Central memory CD4-positive, alpha-beta T cell (primary cell): ENCODE results near the gene FRS3.

ENCODE experiments used
- DNase-seq: peaks from one replicate; pipeline ENCODE4 v3.0.0; 2022

The FRS3 gene

GRCh38 chr6:41740366-41741162 lies 39.1 kb downstream of the FRS3 start:
- DNase-seq, result no peak

GRCh38 chr6:41739041-41739440 lies 40.7 kb downstream of the FRS3 start:
- DNase-seq, result no peak

GRCh38 chr6:41737591-41738130 lies 42.0 kb downstream of the FRS3 start:
- no peak for DNase-seq

GRCh38 chr6:41736800-41737555 lies 42.7 kb downstream of the FRS3 start:
- DNase-seq, result no peak

- no peak for DNase-seq
Measured at GRCh38 chr6:41736186-41736733, 43.4 kb downstream of the FRS3 start.

GRCh38 chr6:41735427-41736185 lies 44.1 kb downstream of the FRS3 start, which contains the start of gene TFEB:
TFEB (minus strand) TSS chr6:41735608; CDS start chr6:41691213, 44,395 bp downstream.
- peak; percentile 91 for DNase-seq

- peak; percentile 62 for DNase-seq
Measured at GRCh38 chr6:41734666-41735426, 44.9 kb downstream of the FRS3 start.

- peak; percentile 70 for DNase-seq
Measured at GRCh38 chr6:41733707-41734665, 45.7 kb downstream of the FRS3 start.

GRCh38 chr6:41733360-41733706 lies 46.4 kb downstream of the FRS3 start:
- DNase-seq, result no peak

GRCh38 chr6:41732591-41733359 lies 46.9 kb downstream of the FRS3 start:
- peak; percentile 78 for DNase-seq

GRCh38 chr6:41732149-41732548 lies 47.6 kb downstream of the FRS3 start:
- DNase-seq, result no peak

GRCh38 chr6:41731561-41732086 lies 48.1 kb downstream of the FRS3 start:
- DNase-seq, result no peak

GRCh38 chr6:41730531-41731436 lies 48.9 kb downstream of the FRS3 start:
- no peak for DNase-seq

GRCh38 chr6:41729624-41730023 lies 50.1 kb downstream of the FRS3 start:
- DNase-seq, result no peak

- DNase-seq, result no peak
Measured at GRCh38 chr6:41728954-41729353, 50.7 kb downstream of the FRS3 start.

GRCh38 chr6:41728073-41728936 lies 51.4 kb downstream of the FRS3 start:
- no peak for DNase-seq

- DNase-seq, result no peak
Measured at GRCh38 chr6:41727705-41728072, 52.0 kb downstream of the FRS3 start.

- no peak for DNase-seq
Measured at GRCh38 chr6:41726876-41727275, 52.8 kb downstream of the FRS3 start.
